ENCODE results near the gene CLMN. TPM values are rescaled to one million over a fixed set of nuclear protein-coding genes. Genes with fewer than 3 reads are reported as not detected.

CLMN gene
- total and polyA plus RNA-seq, 2 of the 8 experiments (the other 6 are each of a cell fraction or from before 2014, with no cell fraction given) = 1.6 to 8.2 TPM

DNA sequence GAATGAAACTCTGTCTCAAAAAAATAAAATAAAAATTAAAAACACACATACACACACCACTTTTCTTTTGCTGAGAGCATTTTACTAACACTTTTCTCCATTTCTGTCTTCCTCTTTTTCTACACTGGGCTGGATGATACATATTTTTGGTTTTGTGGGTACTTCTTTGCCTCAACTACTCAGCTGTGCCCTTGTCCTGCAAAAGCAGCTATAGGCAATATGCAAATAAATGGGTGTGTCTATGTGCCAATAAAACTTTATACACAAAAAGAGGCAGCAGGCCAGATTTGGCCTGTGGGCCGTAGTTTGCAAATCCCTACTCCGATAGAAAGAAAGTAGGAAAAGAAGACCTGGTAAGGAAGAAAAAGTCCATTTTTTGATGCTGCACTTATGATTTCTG is 6.5 kb downstream of the CLMN start:
- Histone ChIP-seq H3K23me2 (ENCODE audit: low read depth, low read length) (no peaks in the 10 kb centered on the region), H2AFZ (ENCODE audit: low read length) (no peak overlapping the region), H3K18ac (ENCODE audit: extremely low read depth, low read length) (no peak overlapping the region), H2AK5ac (ENCODE audit: low read depth, low read length) (no peak overlapping the region), H3K4me1 (replicated peaks in 1 of 4; ENCODE audit: control insufficient read depth in 3 of 4, insufficient read depth in 4 of 4, low read length in 3 of 4) (no peaks in the 10 kb centered on the region), H3K79me2 (ENCODE audit: control insufficient read depth in 1 of 2, insufficient read depth in 2 of 2, low read length in 2 of 2) (no peaks in the 10 kb centered on the region), H4K20me1 (replicated peaks in 1 of 2; ENCODE audit: control insufficient read depth in 1 of 2, insufficient read depth in 2 of 2, low read length in 2 of 2) (peaks cover 0 to 4% of the 10 kb centered on the region in 2 experiments), H3K27ac (ENCODE audit: low read depth, low read length) (no peak overlapping the region), H3K23ac (ENCODE audit: insufficient read length) (no peak overlapping the region), H3K4me3 (ENCODE audit: extremely low read depth in 1 of 4, insufficient read depth in 2 of 4, low read depth in 3 of 4, low read length in 4 of 4) (no peak overlapping the region), H2BK5ac (ENCODE audit: low read depth, low read length) (no peak overlapping the region), H2BK120ac (replicated peaks; ENCODE audit: low read depth, low read length) (no peak overlapping the region), H3K4ac (replicated peaks; ENCODE audit: insufficient read length, low read depth, low read length) (no peak overlapping the region), H3K27me3 (replicated peaks in 1 of 4; ENCODE audit: control insufficient read depth in 3 of 4, extremely low read depth in 1 of 4, insufficient read depth in 3 of 4, low read length in 3 of 4) (peaks cover 0 to 4% (median under 1%) of the 10 kb centered on the region in 4 experiments; a peak in 3 of 7 replicates), H3K56ac (replicated peaks; ENCODE audit: insufficient read length, low read depth, low read length) (no peak overlapping the region), H3K9me3 (ENCODE audit: insufficient read depth in 2 of 2, low read depth in 1 of 2, low read length in 1 of 2) (no peaks in the 10 kb centered on the region), H3K79me1 (ENCODE audit: low read depth, low read length) (peaks cover 3% of the 10 kb centered on the region; the same call in 1 of the 2 replicates), H3K4me2 (ENCODE audit: insufficient read depth in 1 of 2, low read depth in 2 of 2, low read length in 2 of 2) (no peak overlapping the region), H2BK12ac (ENCODE audit: low read depth, low read length) (no peak overlapping the region), H3K14ac (ENCODE audit: insufficient read length) (no peak overlapping the region), H3K9ac (replicated peaks in 1 of 4; ENCODE audit: extremely low read depth in 1 of 4, low read depth in 3 of 4, low read length in 3 of 4) (no peak overlapping the region), H4K91ac (replicated peaks; ENCODE audit: insufficient read length, low read length) (no peak overlapping the region), H3K36me3 (ENCODE audit: control insufficient read depth in 2 of 4, insufficient read depth in 4 of 4, low read length in 3 of 4) (no peaks in the 10 kb centered on the region), H4K8ac (ENCODE audit: extremely low read depth, insufficient read depth, low read length) (no peak overlapping the region), H2BK15ac (ENCODE audit: low read length) (no peak overlapping the region), H2BK20ac (ENCODE audit: low read length) (no peak overlapping the region), H4K5ac (ENCODE audit: insufficient read length, low read depth, low read length) (no peak overlapping the region)
- POLR2A ChIA-PET (ENCODE audit: partially characterized antibody) = no interaction called here
- WGBS, 2 experiments (ENCODE audit: extremely low coverage in 1 of 2, insufficient coverage in 1 of 2, insufficient read length in 1 of 2, insufficient replicate concordance in 2 of 2, low coverage in 1 of 2, low lambda C conversion rate in 2 of 2, missing lambda C conversion rate in 1 of 2) = 91% methylated on average over 2 of the region's 2 CpGs; no CpG with 5 or more reads in 1 of the 2 experiments
- DNase-seq (ENCODE audit: low read depth in 1 of 2, low spot score in 2 of 2) = no peak
- CTCF ChIA-PET (ENCODE audit: partially characterized antibody) = interaction anchor here (0.7 to 0.9 kb wide), 2 partner anchors 102 to 480 kb away, joined by 3 read pairs; no protein-coding TSS in a partner anchor
- FAIRE-seq = no peak
- no peak for TF ChIP-seq CHD2 (IDR thresholded peaks at IDR 0.05; ENCODE audit: low read length)
- no peak for TF ChIP-seq ASH2L (IDR thresholded peaks at IDR 0.05; ENCODE audit: low read length)
- no peak for TF ChIP-seq CTBP2 (IDR thresholded peaks at IDR 0.05; ENCODE audit: borderline replicate concordance, insufficient read depth, insufficient read length, low read length)
- no peak for TF ChIP-seq POLR2AphosphoS5 (IDR thresholded peaks at IDR 0.05; ENCODE audit: low read depth, low read length)
- TF ChIP-seq PHF8 (conservative IDR thresholded peaks at IDR 0.05; ENCODE audit: low read depth, low read length) = no peak

All from H1 (cell line).